Measurements from ENCODE around the gene SUSD6. TPM values are rescaled to one million over a fixed set of nuclear protein-coding genes. Genes with fewer than 3 reads are reported as not detected.

The SUSD6 gene
- total and polyA plus RNA-seq, 9 of the 15 experiments (the other 6 are each of a cell fraction or from before 2014, with no cell fraction given) = 2.9 to 20.7 (median 5.6) TPM

DNA sequence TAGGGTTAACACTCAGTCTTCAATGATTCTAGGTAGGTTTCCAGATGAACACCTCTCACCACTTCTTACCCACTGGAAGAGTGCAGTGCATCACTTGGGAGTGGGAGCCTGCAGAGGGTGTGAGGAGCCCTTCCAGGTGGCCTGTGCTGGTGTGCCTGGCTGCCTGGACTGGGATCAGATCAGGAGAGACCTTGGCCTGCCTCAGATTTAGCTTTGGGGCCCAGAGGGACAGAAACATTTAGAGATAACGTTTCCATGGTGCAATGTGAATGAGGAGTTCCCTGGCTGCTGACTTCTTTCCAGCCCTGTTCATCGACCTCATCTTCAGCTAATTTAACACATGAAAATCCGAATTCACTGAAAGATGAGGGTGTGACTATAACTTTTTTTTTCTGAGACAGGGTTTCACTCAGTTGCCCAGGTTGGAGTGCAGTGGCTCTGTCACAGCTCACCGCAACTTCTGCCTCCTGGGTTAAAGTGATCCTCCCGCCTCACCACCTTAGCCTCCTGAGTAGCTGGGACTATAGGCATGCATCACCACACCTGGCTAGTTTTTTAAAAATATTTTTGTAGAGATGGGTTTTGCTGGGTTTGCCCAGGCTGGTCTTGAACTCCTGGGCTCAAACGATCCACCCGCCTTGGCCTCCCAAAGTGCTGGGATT, 53.6 kb downstream of the SUSD6 start:
- no peak overlapping the region for H3K4me3 ChIP-seq
- no peak for FAIRE-seq
- TF ChIP-seq GTF2A2 (tag; IDR thresholded peaks at IDR 0.05) (no peak), GABPB1 (CRISPR knock-in tag; IDR thresholded peaks at IDR 0.05) (no peak), HSF4 (CRISPR knock-in tag; IDR thresholded peaks at IDR 0.05; ENCODE audit: borderline replicate concordance) (no peak), RCOR1 (IDR thresholded peaks at IDR 0.05; ENCODE audit: borderline replicate concordance in 1 of 2, low read depth in 2 of 2, low read length in 2 of 2) (peak in 1 of 2 experiments; percentile 68; a peak in 2 of 4 replicates), NBN (IDR thresholded peaks at IDR 0.05; ENCODE audit: low read depth) (no peak), MYNN (IDR thresholded peaks at IDR 0.05) (0 out of 2 replicates have a peak, but pooled peaks have one; percentile 65), MYNN (CRISPR knock-in tag; IDR thresholded peaks at IDR 0.05) (no peak), RFX1 (IDR thresholded peaks at IDR 0.05) (peak; percentile 53; the same call in 1 of the 2 replicates)
- TF ChIP-seq, protein P1, sequence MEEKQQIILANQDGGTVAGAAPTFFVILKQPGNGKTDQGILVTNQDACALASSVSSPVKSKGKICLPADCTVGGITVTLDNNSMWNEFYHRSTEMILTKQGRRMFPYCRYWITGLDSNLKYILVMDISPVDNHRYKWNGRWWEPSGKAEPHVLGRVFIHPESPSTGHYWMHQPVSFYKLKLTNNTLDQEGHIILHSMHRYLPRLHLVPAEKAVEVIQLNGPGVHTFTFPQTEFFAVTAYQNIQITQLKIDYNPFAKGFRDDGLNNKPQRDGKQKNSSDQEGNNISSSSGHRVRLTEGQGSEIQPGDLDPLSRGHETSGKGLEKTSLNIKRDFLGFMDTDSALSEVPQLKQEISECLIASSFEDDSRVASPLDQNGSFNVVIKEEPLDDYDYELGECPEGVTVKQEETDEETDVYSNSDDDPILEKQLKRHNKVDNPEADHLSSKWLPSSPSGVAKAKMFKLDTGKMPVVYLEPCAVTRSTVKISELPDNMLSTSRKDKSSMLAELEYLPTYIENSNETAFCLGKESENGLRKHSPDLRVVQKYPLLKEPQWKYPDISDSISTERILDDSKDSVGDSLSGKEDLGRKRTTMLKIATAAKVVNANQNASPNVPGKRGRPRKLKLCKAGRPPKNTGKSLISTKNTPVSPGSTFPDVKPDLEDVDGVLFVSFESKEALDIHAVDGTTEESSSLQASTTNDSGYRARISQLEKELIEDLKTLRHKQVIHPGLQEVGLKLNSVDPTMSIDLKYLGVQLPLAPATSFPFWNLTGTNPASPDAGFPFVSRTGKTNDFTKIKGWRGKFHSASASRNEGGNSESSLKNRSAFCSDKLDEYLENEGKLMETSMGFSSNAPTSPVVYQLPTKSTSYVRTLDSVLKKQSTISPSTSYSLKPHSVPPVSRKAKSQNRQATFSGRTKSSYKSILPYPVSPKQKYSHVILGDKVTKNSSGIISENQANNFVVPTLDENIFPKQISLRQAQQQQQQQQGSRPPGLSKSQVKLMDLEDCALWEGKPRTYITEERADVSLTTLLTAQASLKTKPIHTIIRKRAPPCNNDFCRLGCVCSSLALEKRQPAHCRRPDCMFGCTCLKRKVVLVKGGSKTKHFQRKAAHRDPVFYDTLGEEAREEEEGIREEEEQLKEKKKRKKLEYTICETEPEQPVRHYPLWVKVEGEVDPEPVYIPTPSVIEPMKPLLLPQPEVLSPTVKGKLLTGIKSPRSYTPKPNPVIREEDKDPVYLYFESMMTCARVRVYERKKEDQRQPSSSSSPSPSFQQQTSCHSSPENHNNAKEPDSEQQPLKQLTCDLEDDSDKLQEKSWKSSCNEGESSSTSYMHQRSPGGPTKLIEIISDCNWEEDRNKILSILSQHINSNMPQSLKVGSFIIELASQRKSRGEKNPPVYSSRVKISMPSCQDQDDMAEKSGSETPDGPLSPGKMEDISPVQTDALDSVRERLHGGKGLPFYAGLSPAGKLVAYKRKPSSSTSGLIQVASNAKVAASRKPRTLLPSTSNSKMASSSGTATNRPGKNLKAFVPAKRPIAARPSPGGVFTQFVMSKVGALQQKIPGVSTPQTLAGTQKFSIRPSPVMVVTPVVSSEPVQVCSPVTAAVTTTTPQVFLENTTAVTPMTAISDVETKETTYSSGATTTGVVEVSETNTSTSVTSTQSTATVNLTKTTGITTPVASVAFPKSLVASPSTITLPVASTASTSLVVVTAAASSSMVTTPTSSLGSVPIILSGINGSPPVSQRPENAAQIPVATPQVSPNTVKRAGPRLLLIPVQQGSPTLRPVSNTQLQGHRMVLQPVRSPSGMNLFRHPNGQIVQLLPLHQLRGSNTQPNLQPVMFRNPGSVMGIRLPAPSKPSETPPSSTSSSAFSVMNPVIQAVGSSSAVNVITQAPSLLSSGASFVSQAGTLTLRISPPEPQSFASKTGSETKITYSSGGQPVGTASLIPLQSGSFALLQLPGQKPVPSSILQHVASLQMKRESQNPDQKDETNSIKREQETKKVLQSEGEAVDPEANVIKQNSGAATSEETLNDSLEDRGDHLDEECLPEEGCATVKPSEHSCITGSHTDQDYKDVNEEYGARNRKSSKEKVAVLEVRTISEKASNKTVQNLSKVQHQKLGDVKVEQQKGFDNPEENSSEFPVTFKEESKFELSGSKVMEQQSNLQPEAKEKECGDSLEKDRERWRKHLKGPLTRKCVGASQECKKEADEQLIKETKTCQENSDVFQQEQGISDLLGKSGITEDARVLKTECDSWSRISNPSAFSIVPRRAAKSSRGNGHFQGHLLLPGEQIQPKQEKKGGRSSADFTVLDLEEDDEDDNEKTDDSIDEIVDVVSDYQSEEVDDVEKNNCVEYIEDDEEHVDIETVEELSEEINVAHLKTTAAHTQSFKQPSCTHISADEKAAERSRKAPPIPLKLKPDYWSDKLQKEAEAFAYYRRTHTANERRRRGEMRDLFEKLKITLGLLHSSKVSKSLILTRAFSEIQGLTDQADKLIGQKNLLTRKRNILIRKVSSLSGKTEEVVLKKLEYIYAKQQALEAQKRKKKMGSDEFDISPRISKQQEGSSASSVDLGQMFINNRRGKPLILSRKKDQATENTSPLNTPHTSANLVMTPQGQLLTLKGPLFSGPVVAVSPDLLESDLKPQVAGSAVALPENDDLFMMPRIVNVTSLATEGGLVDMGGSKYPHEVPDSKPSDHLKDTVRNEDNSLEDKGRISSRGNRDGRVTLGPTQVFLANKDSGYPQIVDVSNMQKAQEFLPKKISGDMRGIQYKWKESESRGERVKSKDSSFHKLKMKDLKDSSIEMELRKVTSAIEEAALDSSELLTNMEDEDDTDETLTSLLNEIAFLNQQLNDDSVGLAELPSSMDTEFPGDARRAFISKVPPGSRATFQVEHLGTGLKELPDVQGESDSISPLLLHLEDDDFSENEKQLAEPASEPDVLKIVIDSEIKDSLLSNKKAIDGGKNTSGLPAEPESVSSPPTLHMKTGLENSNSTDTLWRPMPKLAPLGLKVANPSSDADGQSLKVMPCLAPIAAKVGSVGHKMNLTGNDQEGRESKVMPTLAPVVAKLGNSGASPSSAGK (IDR thresholded peaks at IDR 0.05) = no peak

More for the DNA sequence above, 53.6 kb downstream of the SUSD6 start:
- Histone ChIP-seq H3K9me1 (ENCODE audit: control insufficient read depth, insufficient read depth, low read length) (no peaks in the 10 kb centered on the region), H3K4me2 (ENCODE audit: insufficient read depth, low read length) (no peak overlapping the region), H2AFZ (ENCODE audit: low read depth, low read length) (no peak overlapping the region), H3K9me3 (replicated peaks; ENCODE audit: control insufficient read depth, insufficient read depth, low read depth, low read length) (no peaks in the 10 kb centered on the region), H4K20me1 (replicated peaks; ENCODE audit: control insufficient read depth, insufficient read depth, low read length) (peaks cover 4% of the 10 kb centered on the region; the same call in 1 of the 2 replicates), H3K9ac (ENCODE audit: insufficient read depth in 1 of 2, low read depth in 2 of 2, low read length in 2 of 2) (no peak overlapping the region), H3K36me3 (ENCODE audit: control insufficient read depth, insufficient read depth, low read length) (peaks cover 12% of the 10 kb centered on the region; the same call in 2 of the 3 replicates), H3K4me1 (replicated peaks in 1 of 2; ENCODE audit: control insufficient read depth in 2 of 2, insufficient read depth in 2 of 2, low read length in 2 of 2) (peaks cover 5 to 37% of the 10 kb centered on the region in 2 experiments; a peak in 4 of 5 replicates), H3K27ac (ENCODE audit: extremely low read depth, low read depth, low read length) (no peak overlapping the region), H3K27me3 (ENCODE audit: control insufficient read depth in 2 of 2, insufficient read depth in 2 of 2, low read length in 2 of 2) (no peaks in the 10 kb centered on the region), H3K79me2 (ENCODE audit: control insufficient read depth, insufficient read depth, low read length) (peaks cover 78% of the 10 kb centered on the region)
- in situ Hi-C loops (cut with MboI) (no loop called here), intact Hi-C loops (cut with micrococcal nuclease) (no loop called here)
- ChIA-PET CTCF (ENCODE audit: low intra/inter-chr PET ratio) (no interaction called here), POLR2A (interaction anchor here (1.6 kb wide), 1 partner anchor 12 kb away, joined by 5 read pairs; no protein-coding TSS in a partner anchor)
- DNase-seq (ENCODE audit: extremely low read depth in 1 of 4, low spot score in 3 of 4) = peak in 1 of 4 experiments; percentile 18
- WGBS (ENCODE audit: insufficient coverage, low coverage, missing lambda C conversion rate) = 50% methylated on average over 6 of the region's 7 CpGs
- ATAC-seq = peak; percentile 77
- no TSS peak for BruUV-seq (replicated peaks)
